HG03571 (cell line): Measurements from ENCODE around the gene EHD4.

Source experiments
- ATAC-seq: cut with Tn5 transposase; IDR thresholded peaks from one replicate; pipeline ENCODE4 v1.9.1; 2021; ENCODE audit not compliant: unreplicated experiment

The EHD4 gene

DNA sequence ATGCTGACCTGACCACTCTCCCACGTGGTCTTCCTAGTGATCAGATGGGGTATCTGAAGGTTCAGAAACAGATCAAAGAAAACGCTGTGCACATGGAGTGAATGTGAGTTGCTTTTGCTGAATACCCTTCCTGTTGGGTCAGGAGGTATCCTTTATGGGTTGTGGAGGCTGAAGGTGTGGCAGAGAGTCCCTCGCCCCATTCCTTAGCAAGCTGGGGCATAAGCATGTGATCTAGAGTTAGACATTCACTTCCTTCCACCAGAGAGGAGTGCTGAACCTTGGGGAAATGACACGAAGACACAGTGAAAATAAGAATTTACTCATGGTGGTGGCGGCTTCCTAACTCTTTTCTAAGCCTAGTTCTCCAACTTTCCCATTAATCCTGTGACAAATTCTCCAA, 50.7 kb downstream of the EHD4 start:
- ATAC-seq = no peak

DNA sequence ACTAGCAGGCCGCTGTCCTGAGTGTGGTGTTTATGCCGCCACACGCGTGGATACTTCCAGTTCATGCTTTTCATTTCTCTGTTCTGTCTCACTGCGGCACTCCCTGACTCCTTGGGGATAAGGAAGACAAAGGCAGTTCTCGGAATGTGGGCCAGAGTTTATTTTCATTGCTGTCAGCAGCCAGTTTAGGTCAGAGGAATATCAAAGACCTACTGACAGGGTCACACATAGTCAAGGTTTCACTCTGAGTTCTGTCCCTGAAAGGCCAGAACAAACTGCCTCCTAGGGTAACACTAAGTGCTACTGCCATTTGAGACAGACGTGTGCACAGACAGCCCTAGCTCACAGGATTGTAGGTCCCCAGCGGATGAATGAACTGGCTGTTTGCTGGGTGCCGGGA, 51.2 kb downstream of the EHD4 start:
- ATAC-seq = no peak

DNA sequence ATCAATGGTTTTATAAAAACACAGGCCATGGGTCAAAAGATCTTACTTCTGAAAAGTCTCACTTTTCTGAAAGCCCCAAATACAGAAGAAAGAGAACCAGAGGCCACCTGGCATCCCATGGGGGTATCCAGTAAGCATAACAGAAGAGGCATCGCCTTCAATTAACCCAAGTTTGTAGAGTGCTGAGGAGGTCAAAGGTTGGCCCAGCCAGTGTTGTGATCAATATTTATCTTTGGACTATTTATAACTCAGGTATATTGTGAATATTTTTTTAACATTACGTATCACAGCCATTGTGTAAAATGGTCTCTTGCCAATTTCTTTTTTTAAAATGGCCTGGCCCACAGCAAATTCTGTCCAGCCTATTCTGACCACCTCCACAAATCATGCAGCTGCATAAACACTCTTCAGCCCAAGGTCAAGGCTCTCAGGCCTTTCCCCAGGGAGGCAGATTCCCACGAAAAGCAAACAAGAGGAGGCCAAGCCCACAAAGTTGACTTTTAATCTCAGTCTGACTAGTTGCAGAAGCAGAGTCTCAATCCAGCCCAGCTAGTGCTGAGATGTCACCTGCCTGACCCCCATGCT, 52.3 kb downstream of the EHD4 start:
- no peak for ATAC-seq

DNA sequence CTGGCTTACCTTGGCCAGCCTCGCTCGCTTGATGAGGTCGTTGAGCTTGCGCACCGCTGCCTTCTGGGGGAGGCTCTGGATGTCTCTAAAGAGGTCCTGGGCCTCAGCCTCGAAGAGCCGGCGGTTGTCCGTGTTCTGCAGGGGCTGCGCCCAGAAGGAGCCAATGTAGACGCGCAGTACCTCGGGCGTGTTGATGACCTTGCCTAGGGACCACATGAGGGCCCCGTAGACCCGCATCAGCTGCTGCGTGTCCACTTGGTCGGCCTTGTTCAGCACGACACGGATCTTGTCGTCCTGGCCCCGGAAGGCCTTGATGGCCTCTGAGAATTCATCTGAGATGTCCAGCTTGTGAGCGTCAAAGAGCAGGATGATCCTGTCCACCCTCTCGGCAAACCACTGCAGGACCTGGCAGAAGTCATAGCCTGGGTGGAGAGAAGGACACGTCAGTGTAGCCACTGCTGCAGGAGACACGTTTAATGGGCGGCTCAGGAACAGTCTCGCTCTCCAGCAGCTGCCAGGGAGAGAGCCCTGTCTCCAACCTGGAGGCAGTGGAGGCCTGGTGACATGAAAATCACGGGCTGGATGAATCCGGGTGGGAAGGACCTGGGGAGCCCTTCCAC, 53.0 kb downstream of the EHD4 start:
- ATAC-seq = no peak

DNA sequence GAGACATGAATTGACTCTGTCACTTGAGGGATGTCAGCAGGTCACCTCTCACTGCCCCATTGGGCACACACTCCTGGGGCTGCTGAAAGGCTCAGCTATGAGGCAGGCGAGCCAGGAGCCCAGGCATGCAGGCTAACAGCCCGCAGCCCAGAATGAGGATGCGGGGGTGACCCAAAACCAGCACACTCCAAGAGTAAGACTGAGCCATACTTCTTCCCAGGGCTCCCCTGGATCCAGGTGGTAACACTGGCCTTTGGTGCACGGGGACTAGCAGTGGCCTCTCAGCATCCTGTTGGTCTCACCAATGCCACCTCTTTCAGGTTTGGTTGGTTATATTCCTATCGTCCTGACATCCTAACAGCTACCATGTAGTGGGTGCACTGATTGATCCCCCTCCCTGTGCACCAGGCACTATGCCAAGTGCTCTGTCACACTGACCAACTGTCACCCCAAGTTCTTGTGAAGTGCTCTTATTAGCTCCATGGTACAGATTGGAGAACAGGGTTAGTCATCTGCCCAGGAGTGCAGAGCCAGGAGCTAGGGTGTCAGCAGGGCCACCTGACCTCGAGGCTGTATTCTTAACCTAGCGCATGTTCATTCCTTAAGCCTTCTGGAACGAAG, 53.7 kb downstream of the EHD4 start:
- no peak for ATAC-seq

DNA sequence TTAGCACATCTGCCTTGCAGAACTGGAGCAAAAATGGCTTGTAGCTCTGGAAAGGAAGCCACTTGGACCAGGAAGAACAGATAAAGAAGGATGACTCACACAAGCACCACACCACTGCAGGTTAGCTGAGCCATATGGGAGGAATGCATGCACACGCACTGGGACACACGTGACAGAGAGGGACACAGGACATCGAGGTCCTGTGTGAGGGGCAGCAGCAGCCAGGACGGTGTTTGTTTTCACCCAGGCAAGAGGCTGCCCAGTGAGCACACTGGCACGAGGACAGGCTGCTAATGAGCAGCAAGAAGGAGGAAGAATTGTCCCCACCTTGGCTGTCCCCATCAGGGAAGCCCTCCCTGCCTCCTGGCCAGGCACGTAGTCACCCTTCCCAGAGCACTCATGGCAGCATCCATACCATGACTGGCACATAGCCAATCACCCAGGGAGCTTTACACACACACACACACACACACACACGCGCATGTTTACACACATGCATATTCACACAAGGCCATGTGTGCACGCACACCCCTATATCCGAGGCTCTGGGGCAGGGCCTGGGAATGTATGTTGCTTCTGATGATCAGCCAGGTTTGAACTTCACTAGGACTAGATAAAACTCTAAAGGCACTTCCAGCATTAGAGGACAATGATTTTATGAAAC, 54.5 kb downstream of the EHD4 start:
- no peak for ATAC-seq

DNA sequence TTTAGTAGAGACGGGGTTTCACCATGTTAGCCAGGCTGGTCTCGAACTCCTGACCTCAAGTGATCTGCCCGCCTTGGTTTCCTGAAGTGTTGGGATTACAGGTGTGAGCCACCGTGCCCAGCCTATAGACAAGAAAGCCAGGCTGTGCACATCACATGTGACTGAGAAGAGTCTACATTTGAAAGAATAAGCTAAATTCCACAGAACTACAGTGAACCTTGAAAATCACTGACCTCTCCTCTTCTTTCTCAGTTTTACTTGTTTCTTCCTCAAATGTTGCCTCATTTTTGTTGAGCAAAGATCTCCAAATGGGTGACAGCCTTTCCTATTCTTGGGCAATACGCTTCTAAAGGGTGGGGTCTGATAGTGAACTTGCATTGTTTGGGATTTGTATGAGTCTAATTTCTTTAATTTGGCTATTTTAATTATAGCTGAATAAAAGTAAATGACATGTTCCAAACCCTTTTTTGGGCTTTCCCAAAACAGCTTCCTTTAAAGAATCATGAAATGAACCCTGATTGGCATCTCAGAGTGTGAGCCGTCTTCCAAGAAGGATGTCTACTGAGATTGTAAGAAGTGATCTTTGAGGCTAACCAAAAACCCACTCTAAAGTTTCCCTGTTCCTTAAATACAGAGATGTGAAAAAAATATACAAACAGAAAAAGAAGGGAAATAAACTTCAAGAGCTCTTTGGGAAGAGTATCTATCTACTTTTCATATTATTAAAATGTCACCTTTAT, 56.9 kb downstream of the EHD4 start:
- ATAC-seq = no peak

DNA sequence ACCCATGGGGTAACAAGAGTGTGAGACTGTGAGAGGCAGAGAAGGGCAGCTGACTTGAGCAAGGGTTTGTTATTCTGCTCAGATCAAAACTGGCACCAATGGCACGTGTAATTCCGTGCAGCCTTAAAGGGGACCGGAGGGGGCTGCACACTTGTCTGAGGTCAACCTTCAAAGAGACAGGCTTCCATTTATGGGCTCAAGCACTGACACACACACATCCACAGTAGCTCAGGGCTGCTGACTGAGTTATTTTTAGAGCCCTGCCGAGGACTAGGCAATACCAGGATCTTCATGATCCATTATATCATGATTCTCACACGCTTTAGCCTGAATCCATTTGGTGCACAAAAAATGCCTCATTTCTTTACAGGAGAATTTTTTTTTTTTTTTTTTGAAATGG, 57.9 kb downstream of the EHD4 start:
- ATAC-seq = no peak

DNA sequence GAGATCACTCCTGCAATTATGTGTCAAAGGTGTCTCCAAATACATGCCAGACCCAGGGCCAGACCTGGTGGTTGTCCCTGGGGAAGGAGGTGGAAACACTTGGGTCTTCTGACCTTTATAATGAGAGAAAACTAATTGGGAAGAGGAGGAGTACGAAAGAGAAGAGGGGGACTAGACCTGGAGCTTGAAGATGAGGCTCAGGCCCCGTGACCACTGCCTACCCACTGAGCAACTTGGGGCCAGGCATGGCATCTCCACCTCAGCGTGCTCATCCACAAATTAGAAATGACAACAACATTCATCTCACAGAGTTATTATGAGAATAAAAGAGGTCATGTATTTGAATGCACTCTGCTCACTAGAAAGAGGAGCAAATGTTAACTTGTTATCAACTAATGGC, 59.1 kb downstream of the EHD4 start:
- ATAC-seq = no peak

DNA sequence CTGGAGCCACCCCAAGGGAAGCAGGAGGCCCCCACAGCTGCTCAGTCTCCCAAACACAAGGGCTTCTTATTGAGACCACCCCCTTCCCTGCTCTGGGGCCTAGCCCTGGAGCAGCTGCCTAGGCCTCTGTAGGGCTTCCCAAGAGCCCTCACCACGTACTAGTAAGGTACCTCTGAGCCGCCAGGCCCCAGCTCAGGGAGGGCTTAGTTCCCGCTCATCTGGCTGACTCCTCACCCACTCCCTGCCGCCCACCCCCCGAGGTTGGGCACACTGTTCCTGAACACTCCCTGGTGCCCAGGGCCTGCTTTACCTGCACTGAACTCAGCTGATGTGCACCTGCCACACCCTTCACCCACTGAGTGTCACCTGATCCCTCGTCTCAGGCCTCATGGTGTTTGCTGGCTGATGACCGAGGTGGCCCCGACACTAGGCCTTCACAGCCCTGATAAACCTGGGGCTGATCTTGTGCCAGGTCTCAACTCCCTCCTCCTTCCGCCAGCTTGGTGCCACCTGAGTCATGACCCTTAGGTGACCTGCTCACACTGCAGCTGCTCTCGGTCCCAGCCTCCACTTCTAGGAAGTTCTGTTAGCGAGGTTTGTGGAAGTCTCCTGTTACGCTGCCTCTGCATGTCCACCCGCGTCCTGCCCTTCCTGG, 60.5 kb downstream of the EHD4 start:
- no peak for ATAC-seq

DNA sequence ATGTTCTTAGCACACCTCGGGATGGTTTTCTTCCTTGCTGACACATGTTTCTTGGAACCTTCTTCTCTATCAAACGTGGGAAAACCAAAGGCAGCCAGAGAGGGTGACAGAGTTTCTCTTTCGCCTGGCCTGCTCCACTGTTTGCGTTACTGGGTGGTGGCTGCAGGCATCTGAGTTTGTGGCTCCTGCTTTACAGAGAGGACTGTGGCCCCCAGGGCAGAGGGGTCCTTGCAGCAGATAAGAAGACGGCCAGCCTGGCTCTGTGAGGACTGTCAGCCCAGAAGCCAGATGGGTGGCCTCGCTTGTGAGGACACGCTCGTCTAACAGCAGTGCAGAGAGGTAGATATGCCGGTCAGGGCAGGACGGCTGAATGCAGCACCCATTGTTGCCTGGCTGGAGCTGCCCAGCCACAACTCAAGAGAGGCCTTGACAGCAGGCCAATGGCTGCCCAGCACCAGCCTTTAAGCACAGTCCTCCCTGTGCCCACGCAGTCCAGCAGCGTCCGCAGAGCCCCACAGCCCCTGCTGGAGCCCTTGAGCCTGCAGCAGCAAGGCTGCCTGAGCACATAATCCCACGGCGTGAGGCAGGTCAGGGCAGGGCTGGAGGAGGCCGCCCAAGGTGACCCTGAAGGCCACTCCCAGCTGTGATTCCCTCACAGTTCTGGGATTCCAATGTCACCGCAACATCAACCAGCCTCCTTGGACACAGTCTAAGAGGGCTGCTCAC, 63.5 kb downstream of the EHD4 start:
- ATAC-seq = no peak

DNA sequence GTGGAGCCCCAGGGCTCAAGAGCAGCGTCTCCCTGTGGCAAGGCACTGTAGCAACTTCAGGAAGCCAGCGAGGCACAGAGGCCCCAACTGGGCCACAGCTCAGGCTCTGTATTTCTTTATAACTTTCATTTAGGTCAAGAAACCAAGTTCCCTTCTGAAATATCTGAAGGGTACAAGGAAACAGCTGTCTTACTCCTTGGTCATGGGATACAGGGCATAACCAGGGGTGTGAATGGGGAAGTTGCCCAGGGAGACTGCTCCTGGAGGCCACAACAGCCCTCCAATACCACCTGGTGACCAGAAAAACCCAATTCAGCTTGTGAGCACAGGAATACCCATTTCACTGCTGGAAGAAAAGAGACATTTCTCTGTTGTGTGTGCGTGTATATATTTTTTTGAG, 65.2 kb downstream of the EHD4 start:
- no peak for ATAC-seq

DNA sequence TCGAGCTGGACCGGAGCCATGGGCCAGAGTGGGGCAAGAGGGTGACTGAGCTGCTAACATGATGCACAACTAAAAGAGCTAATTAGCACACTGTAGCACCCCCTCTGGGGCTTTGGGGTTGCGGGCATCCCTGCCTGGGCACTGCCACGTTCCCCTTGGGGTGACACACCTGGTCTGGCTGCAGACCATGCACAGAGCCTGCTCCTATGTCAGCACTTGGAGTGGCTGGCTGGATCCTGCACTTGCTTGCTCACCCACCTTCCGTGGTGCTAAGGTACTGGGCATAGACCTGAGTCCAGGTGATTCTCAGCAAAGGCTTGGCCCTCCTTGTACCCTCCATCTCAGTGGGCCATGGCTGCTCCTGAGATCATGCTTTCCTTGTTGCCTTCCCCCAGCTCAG, 65.7 kb downstream of the EHD4 start:
- no peak for ATAC-seq

DNA sequence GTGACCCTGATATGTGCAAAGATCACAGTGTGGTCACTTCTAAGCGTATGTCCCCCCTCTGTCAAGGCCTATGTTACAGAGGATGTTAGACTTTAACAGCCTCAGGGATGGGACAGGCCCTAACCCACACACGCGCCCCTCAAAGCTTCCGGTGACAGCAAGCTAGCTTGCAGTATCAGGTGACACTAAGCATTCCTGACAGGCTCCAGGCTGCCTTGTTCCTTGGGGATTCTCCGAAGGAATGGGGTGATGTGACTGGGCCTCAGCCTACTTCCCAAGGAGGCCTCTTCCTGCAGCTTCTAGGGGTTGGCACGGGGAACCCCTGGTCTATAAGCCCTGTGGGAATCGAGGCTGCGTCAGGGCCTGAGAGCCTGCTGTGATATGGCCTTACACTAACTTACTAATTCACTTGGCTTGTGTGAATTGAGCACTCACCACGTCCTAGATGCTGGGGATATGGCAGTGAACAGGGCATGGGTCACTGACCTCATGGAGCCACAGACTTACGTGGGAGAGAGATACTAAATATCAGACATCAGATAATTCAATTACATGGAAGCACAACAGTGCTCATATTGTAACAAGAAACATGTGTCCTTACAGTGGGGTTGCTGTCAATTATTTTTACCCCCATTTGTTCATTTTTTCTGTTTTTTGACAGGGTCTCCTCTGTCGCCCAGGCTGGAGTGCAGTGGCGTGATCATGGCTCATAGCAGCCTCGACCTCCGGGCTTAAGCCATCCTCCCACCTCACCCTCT, 67.1 kb downstream of the EHD4 start:
- ATAC-seq = no peak

DNA sequence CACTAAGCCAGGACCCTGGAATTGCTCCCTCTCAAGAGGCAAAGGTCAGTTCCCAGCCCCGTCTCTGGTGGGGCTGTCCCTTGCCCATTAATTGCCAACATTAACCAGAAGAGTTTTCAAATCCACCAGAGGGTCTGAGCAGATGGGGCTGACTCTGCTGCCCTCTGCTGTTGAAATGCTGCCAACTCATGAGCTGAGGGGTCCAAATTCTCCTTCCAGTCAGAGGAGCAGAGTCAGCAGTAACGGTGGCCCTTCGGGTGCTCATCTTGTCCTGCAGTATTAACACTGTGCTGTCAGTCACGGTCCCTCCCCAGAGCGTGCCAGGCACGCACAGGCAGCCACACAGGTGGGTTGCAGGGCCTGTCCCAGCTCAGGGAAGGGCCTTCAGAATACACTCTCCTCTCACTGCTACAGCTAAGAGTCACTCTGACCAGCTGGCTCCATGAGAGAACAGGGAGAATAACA, 67.8 kb downstream of the EHD4 start:
- ATAC-seq = no peak

DNA sequence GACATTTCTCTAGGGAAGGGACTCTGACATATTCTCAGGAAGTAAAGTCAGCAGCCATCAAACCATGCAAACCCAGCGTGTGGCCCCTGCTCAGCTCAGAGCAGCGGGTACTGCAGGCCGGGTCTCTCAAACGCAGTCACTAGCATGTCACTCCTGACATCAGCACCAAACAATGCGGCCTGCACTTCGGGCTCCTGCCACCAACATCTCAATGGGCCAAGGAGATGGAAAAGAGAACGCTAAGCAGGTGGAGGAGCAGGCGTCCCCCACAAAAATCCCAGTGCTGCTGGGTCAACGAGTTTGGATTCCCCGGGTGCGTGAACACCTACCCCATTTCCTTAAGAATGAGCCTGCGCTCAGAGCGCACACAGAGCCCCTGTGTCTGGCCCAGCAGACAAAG, 68.6 kb downstream of the EHD4 start:
- ATAC-seq = no peak

DNA sequence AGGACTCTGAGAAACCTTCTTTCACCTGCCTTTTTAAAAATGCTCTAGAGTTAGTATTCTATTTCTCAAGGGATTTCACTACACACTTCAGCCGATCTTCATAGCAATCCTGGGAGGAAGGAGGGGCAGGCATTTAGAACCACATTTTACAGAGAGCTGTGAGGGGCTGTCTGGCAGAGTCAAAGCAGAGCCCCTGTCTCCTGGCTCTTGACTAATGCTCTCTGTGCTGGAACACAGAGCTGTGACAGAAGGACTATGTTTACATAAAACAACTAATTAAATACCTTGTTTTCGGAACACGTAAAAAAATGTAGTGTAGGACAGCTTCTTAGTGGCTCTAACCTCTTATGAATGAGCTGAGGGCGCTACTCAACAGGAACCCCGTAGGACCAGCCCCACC, 70.9 kb downstream of the EHD4 start:
- ATAC-seq = no peak

DNA sequence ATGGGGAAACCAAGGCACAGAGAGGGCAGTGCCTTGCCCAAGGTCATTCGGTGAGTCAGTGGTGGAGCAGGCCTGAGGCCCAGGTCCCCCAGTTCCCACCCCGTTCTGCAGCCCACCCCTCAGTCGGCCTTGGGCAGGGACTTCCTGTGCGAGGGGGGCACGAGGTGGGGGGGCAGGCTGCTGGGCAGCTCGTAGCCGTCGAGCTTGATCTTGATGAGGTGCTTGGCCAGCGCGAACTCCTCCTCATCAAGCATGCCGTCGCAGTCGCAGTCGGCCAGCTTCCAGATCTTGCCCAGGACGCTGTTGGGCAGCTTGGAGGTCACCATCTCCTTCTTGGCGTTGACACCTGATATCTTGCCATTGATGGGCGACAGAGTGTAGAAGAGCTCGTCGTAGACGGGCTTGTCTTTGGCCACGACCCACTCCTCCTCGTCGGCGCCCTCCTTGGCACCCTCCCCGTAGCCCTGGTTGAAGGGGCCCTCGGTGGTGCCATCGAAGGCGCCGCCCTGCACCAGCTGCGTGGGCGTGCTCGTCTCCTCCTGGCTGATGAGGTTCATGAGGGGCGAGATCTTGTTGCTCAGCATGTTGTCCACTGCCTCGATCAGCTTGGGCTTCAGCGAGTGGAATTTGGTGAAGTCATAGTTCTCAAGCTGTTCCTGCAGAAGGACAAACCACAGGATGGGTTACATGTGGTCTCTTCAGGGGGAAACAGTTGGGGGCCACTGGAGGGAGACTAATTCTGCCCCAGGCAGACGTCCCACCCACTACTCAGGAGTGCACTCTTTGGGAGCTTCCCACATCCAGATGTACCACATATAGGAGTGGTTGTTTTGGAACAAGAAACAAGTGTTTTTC, 71.6 kb downstream of the EHD4 start:
- ATAC-seq = no peak
